ENCODE results near the gene FAM78B.

FAM78B gene

DNA sequence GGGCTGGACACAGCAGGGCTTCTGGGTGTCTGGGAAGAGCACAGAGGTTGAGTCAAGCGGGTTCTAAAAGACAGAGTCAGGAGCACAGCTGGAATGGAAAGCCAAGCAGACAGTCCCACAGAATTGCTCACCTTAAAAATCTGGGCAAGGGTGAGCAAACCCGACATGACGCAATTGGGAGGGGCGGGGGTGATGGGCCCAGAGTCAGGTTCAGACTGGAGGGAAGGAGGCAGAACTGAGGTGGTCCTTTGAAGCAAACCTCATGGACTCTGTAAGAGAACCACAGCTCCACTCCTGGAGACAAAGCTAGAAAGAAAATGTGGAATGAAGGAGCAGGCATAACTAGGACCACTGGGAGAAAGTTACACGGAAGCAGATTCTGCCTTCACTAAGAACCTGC lies 49.0 kb downstream of the FAM78B start:
- no peak for TF ChIP-seq ZBTB7A (IDR thresholded peaks at IDR 0.05; ENCODE audit: low read depth)

- TF ChIP-seq TEAD4 (IDR thresholded peaks at IDR 0.05) (no peak), NFIC (IDR thresholded peaks at IDR 0.05) (no peak), CREB1 (IDR thresholded peaks at IDR 0.05; ENCODE audit: low read depth) (no peak), YY1 (IDR thresholded peaks at IDR 0.05; ENCODE audit: low read depth) (no peak), TCF12 (IDR thresholded peaks at IDR 0.05; ENCODE audit: low read depth) (no peak)
- TF ChIP-seq, protein P1, sequence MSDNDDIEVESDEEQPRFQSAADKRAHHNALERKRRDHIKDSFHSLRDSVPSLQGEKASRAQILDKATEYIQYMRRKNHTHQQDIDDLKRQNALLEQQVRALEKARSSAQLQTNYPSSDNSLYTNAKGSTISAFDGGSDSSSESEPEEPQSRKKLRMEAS (IDR thresholded peaks at IDR 0.05), result no peak
Observed at GRCh38 chr1:166116026-166116425, 50.8 kb downstream of the FAM78B start.

DNA sequence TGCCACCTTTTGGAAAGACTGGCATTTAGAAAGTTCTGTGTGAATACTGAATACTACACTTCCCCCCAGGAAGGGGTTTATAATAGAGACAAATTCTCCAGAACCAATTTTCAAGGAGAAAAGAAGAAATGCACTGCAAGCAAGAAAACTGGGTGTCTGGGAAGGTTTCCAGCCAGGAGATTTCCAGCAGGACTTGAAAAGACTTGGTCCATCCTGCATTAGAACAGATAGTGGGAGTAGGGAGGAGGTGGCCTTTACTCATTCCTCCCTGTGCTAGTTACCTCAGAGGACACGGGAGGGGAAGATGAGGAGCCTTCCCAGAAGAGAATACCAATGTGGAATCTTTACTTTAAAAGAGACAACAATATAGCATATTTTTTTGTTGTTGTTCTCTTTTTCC lies 52.4 kb downstream of the FAM78B start:
- TF ChIP-seq, protein P2, sequence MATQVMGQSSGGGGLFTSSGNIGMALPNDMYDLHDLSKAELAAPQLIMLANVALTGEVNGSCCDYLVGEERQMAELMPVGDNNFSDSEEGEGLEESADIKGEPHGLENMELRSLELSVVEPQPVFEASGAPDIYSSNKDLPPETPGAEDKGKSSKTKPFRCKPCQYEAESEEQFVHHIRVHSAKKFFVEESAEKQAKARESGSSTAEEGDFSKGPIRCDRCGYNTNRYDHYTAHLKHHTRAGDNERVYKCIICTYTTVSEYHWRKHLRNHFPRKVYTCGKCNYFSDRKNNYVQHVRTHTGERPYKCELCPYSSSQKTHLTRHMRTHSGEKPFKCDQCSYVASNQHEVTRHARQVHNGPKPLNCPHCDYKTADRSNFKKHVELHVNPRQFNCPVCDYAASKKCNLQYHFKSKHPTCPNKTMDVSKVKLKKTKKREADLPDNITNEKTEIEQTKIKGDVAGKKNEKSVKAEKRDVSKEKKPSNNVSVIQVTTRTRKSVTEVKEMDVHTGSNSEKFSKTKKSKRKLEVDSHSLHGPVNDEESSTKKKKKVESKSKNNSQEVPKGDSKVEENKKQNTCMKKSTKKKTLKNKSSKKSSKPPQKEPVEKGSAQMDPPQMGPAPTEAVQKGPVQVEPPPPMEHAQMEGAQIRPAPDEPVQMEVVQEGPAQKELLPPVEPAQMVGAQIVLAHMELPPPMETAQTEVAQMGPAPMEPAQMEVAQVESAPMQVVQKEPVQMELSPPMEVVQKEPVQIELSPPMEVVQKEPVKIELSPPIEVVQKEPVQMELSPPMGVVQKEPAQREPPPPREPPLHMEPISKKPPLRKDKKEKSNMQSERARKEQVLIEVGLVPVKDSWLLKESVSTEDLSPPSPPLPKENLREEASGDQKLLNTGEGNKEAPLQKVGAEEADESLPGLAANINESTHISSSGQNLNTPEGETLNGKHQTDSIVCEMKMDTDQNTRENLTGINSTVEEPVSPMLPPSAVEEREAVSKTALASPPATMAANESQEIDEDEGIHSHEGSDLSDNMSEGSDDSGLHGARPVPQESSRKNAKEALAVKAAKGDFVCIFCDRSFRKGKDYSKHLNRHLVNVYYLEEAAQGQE (IDR thresholded peaks at IDR 0.05; ENCODE audit: low read depth), result no peak
- TF ChIP-seq YY1 (IDR thresholded peaks at IDR 0.05; ENCODE audit: low read depth) (no peak), FOXM1 (IDR thresholded peaks at IDR 0.05; ENCODE audit: borderline replicate concordance, low read depth) (no peak), CEBPB (IDR thresholded peaks at IDR 0.05) (no peak), TAF1 (IDR thresholded peaks at IDR 0.05; ENCODE audit: low read depth) (no peak), RAD21 (IDR thresholded peaks at IDR 0.05; ENCODE audit: low read depth) (no peak), TEAD4 (IDR thresholded peaks at IDR 0.05) (no peak), EGR1 (IDR thresholded peaks at IDR 0.05) (no peak), NFIC (IDR thresholded peaks at IDR 0.05) (no peak), TCF12 (IDR thresholded peaks at IDR 0.05; ENCODE audit: low read depth) (no peak), EP300 (IDR thresholded peaks at IDR 0.05; ENCODE audit: borderline replicate concordance) (no peak), ZBTB7A (IDR thresholded peaks at IDR 0.05; ENCODE audit: low read depth) (no peak), CREB1 (IDR thresholded peaks at IDR 0.05; ENCODE audit: low read depth) (no peak)
- TF ChIP-seq, protein P1 (IDR thresholded peaks at IDR 0.05), result no peak

DNA sequence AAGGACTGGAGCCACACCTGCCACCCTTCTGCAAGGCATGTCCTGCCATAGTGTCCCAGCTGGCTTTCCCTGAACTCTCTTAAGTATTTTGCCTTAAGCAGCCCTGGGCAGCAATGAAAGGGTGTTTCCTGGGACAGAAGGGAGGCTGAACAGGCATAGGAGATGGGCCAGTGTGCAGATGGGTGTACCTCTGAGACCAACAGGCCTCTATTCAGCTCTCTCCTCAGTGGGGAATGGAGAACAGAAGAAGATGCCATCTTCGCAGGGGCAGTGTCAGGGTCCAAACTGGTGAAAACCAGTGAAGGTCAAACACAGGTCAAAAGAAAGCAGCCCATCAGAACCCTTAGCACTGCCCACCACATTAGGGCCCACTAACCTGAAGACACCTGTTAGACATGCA lies 53.2 kb downstream of the FAM78B start:
- TF ChIP-seq, protein P2 (IDR thresholded peaks at IDR 0.05; ENCODE audit: low read depth), result no peak
- TF ChIP-seq EGR1 (IDR thresholded peaks at IDR 0.05), result no peak
- TF ChIP-seq TCF12 (IDR thresholded peaks at IDR 0.05; ENCODE audit: low read depth), result no peak
- no peak for TF ChIP-seq NFIC (IDR thresholded peaks at IDR 0.05)
- TF ChIP-seq FOXM1 (IDR thresholded peaks at IDR 0.05; ENCODE audit: borderline replicate concordance, low read depth), result no peak
- TF ChIP-seq ZBTB7A (IDR thresholded peaks at IDR 0.05; ENCODE audit: low read depth), result no peak
- no peak for TF ChIP-seq EP300 (IDR thresholded peaks at IDR 0.05; ENCODE audit: borderline replicate concordance)
- TF ChIP-seq TAF1 (IDR thresholded peaks at IDR 0.05; ENCODE audit: low read depth), result no peak
- no peak for TF ChIP-seq YY1 (IDR thresholded peaks at IDR 0.05; ENCODE audit: low read depth)
- TF ChIP-seq RAD21 (IDR thresholded peaks at IDR 0.05; ENCODE audit: low read depth), result no peak
- TF ChIP-seq, protein P3, sequence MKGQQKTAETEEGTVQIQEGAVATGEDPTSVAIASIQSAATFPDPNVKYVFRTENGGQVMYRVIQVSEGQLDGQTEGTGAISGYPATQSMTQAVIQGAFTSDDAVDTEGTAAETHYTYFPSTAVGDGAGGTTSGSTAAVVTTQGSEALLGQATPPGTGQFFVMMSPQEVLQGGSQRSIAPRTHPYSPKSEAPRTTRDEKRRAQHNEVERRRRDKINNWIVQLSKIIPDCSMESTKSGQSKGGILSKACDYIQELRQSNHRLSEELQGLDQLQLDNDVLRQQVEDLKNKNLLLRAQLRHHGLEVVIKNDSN (IDR thresholded peaks at IDR 0.05), result no peak
- TF ChIP-seq, protein P1 (IDR thresholded peaks at IDR 0.05), result no peak
- no peak for TF ChIP-seq CREB1 (IDR thresholded peaks at IDR 0.05; ENCODE audit: low read depth)

GRCh38 chr1:166113031-166113430 lies 53.8 kb downstream of the FAM78B start:
- TF ChIP-seq YY1 (IDR thresholded peaks at IDR 0.05; ENCODE audit: low read depth), result no peak
- TF ChIP-seq, protein P3 (IDR thresholded peaks at IDR 0.05), result no peak
- TF ChIP-seq ZBTB7A (IDR thresholded peaks at IDR 0.05; ENCODE audit: low read depth), result no peak
- TF ChIP-seq TCF12 (IDR thresholded peaks at IDR 0.05; ENCODE audit: low read depth), result no peak
- TF ChIP-seq EGR1 (IDR thresholded peaks at IDR 0.05), result no peak
- TF ChIP-seq RAD21 (IDR thresholded peaks at IDR 0.05; ENCODE audit: low read depth), result no peak
- TF ChIP-seq EP300 (IDR thresholded peaks at IDR 0.05; ENCODE audit: borderline replicate concordance), result no peak
- TF ChIP-seq, protein P2 (IDR thresholded peaks at IDR 0.05; ENCODE audit: low read depth), result no peak
- TF ChIP-seq, protein P1 (IDR thresholded peaks at IDR 0.05), result no peak
- no peak for TF ChIP-seq NFIC (IDR thresholded peaks at IDR 0.05)
- TF ChIP-seq TEAD4 (IDR thresholded peaks at IDR 0.05), result no peak
- TF ChIP-seq FOXM1 (IDR thresholded peaks at IDR 0.05; ENCODE audit: borderline replicate concordance, low read depth), result no peak
- no peak for TF ChIP-seq CREB1 (IDR thresholded peaks at IDR 0.05; ENCODE audit: low read depth)
- no peak for TF ChIP-seq CEBPB (IDR thresholded peaks at IDR 0.05)
- TF ChIP-seq TAF1 (IDR thresholded peaks at IDR 0.05; ENCODE audit: low read depth), result no peak

All from Ishikawa (cell line).